Peyer's patch (tissue), 4 donors: ENCODE measurements around the gene CCDC149. TPM values are rescaled to one million over a fixed set of nuclear protein-coding genes. Genes with fewer than 3 reads are reported as not detected.

Source experiments
- DNase-seq, 3 donors: peaks; one replicate each; pipeline ENCODE4 v3.0.0-alpha.2; 2017 to 2019
- H3K27ac ChIP-seq, 4 donors: fragments of 200-600 bp; sonication (generic); one replicate each; pipeline ENCODE4 v1.5.1; 2016 to 2019
- H3K27me3 ChIP-seq, 2 donors: fragments of 200-600 bp; sonication (generic); one replicate each; pipeline ENCODE4 v1.5.1; 2019
- H3K36me3 ChIP-seq, 3 donors: fragments of 200-600 bp; sonication (generic); one replicate each; pipeline ENCODE4 v1.5.1; 2016 to 2019
- H3K4me1 ChIP-seq, 4 donors: fragments of 200-600 bp; sonication (generic); one replicate each; pipeline ENCODE4 v1.5.1; 2016 to 2019
- H3K4me3 ChIP-seq, 4 donors: fragments of 200-600 bp; sonication (generic); 1 replicate in 3 of 4; 2 replicates in 1 of 4; pipeline ENCODE4 v1.5.1; 2016 to 2019; ENCODE audit warnings: mild to moderate bottlenecking in 1 of 4
- H3K9me3 ChIP-seq, 4 donors: fragments of 200-600 bp; sonication (generic); one replicate each; pipeline ENCODE4 v1.5.1; 2016 to 2019; ENCODE audit warnings: mild to moderate bottlenecking in 1 of 4
- POLR2A ChIP-seq, 2 donors: fragments of 450-650 bp; IDR thresholded peaks; one replicate each; pipeline ENCODE4 v1.5.1; 2017; ENCODE audit warnings: antibody characterized with exemption in 2 of 2, mild to moderate bottlenecking in 2 of 2, moderate library complexity in 2 of 2
- total RNA-seq, 4 donors: library from RNA; depleted of rRNA; stranded (reverse); fragments of >200 nt; gene quantifications; one replicate each; pipeline ENCODE4 v1.1.0, GENCODE V29; 2016
- TF ChIP-seq, protein P1 (sequence below), 6 experiments: fragments of 450-650 bp in 4 of 6; fragments of 200-600 bp in 2 of 6; sonication (generic) in 1 of 6; IDR thresholded peaks; one replicate each; pipeline ENCODE4 v1.5.1; 2017 to 2019; ENCODE audit warnings: antibody characterized with exemption in 6 of 6, mild to moderate bottlenecking in 3 of 6, moderate library complexity in 1 of 6

The CCDC149 gene
- total RNA-seq, 4 donors from 2014 or later, result 4.2 to 32.2 (median 6.4) TPM

- no peaks in the 10 kb centered on the region for H3K27me3 ChIP-seq
- no peaks in the 10 kb centered on the region for H3K36me3 ChIP-seq
- no peaks in the 10 kb centered on the region for H3K9me3 ChIP-seq
- no peak for TF ChIP-seq POLR2A (IDR thresholded peaks at IDR 0.05)
- TF ChIP-seq, protein P1, sequence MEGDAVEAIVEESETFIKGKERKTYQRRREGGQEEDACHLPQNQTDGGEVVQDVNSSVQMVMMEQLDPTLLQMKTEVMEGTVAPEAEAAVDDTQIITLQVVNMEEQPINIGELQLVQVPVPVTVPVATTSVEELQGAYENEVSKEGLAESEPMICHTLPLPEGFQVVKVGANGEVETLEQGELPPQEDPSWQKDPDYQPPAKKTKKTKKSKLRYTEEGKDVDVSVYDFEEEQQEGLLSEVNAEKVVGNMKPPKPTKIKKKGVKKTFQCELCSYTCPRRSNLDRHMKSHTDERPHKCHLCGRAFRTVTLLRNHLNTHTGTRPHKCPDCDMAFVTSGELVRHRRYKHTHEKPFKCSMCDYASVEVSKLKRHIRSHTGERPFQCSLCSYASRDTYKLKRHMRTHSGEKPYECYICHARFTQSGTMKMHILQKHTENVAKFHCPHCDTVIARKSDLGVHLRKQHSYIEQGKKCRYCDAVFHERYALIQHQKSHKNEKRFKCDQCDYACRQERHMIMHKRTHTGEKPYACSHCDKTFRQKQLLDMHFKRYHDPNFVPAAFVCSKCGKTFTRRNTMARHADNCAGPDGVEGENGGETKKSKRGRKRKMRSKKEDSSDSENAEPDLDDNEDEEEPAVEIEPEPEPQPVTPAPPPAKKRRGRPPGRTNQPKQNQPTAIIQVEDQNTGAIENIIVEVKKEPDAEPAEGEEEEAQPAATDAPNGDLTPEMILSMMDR (IDR thresholded peaks at IDR 0.05), result no peak
- no peaks in the 10 kb centered on the region for H3K4me1 ChIP-seq
- no peak overlapping the region for H3K27ac ChIP-seq
- no peak overlapping the region for H3K4me3 ChIP-seq
- DNase-seq, result no peak
Measured at GRCh38 chr4:24924309-24924781, 11.5 kb upstream of the CCDC149 start.

GRCh38 chr4:24923550-24923949 is 10.7 kb upstream of the CCDC149 start:
- H3K27me3 ChIP-seq, result no peaks in the 10 kb centered on the region
- no peak for DNase-seq
- no peak overlapping the region for H3K4me3 ChIP-seq
- TF ChIP-seq, protein P1 (IDR thresholded peaks at IDR 0.05), result no peak
- no peak for TF ChIP-seq POLR2A (IDR thresholded peaks at IDR 0.05)
- H3K36me3 ChIP-seq, result no peaks in the 10 kb centered on the region
- H3K27ac ChIP-seq, result no peak overlapping the region
- H3K4me1 ChIP-seq, result no peaks in the 10 kb centered on the region
- H3K9me3 ChIP-seq, result no peaks in the 10 kb centered on the region

- no peaks in the 10 kb centered on the region for H3K9me3 ChIP-seq
- H3K27ac ChIP-seq, result no peak overlapping the region
- H3K36me3 ChIP-seq, result no peaks in the 10 kb centered on the region
- H3K4me1 ChIP-seq, result no peaks in the 10 kb centered on the region
- no peaks in the 10 kb centered on the region for H3K27me3 ChIP-seq
- TF ChIP-seq, protein P1 (IDR thresholded peaks at IDR 0.05), result no peak
- no peak for TF ChIP-seq POLR2A (IDR thresholded peaks at IDR 0.05)
- no peak overlapping the region for H3K4me3 ChIP-seq
- DNase-seq, result no peak
Measured at GRCh38 chr4:24923002-24923401, 10.2 kb upstream of the CCDC149 start.

DNA sequence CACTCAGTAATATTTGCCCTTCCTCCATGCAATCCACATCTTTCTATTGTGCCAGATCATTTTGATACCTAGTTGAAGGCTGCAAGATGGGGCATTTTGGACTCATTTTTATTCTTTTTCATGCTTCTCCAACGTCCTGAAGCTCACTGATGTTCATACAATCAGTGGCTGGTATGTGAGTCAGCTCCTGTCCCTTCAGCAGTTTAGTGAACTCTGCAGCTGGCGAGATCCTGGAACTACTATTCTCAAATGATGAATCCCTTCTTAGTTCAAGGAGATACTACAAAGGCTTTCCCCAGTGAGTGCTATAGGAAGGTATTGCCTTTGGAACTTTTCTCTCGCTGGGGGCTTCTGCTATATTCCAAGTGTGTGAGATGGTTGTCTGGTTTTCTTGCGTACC is 9.6 kb upstream of the CCDC149 start:
- Histone ChIP-seq H3K27me3 (no peaks in the 10 kb centered on the region), H3K4me1 (no peaks in the 10 kb centered on the region), H3K9me3 (no peaks in the 10 kb centered on the region), H3K36me3 (no peaks in the 10 kb centered on the region), H3K4me3 (no peak overlapping the region), H3K27ac (no peak overlapping the region)
- TF ChIP-seq, protein P1 (IDR thresholded peaks at IDR 0.05), result no peak
- no peak for TF ChIP-seq POLR2A (IDR thresholded peaks at IDR 0.05)
- no peak for DNase-seq

GRCh38 chr4:24921491-24921890 is 8.6 kb upstream of the CCDC149 start:
- no peak for DNase-seq
- Histone ChIP-seq H3K9me3 (no peaks in the 10 kb centered on the region), H3K27me3 (no peaks in the 10 kb centered on the region), H3K36me3 (no peaks in the 10 kb centered on the region), H3K27ac (no peak overlapping the region), H3K4me3 (no peak overlapping the region), H3K4me1 (no peaks in the 10 kb centered on the region)
- no peak for TF ChIP-seq POLR2A (IDR thresholded peaks at IDR 0.05)
- TF ChIP-seq, protein P1 (IDR thresholded peaks at IDR 0.05), result no peak

DNA sequence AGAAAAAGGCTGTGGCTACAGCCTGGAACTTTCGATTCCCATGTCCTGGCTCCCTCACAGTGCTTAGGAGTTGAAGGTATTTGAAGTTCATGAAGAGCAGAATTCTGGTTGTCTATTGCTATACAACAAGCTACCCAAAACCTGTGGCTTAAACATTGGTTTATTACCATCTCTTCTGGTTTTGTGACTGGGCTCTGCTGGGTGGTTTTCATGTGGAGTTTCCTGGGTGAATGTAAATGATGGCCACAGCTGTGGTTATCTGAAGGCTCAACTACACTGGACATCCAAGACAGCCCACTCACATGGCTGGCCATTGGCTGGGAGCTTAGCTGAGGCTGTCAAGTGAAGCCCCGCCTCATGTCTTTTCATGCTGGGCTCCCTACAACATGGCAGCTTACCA is 7.2 kb upstream of the CCDC149 start:
- no peak overlapping the region for H3K27ac ChIP-seq
- TF ChIP-seq POLR2A (IDR thresholded peaks at IDR 0.05), result no peak
- TF ChIP-seq, protein P1 (IDR thresholded peaks at IDR 0.05), result no peak
- H3K4me3 ChIP-seq, result no peak overlapping the region
- H3K4me1 ChIP-seq, result no peaks in the 10 kb centered on the region
- no peak for DNase-seq
- no peaks in the 10 kb centered on the region for H3K9me3 ChIP-seq
- H3K27me3 ChIP-seq, result no peaks in the 10 kb centered on the region
- no peaks in the 10 kb centered on the region for H3K36me3 ChIP-seq
